HG03196 (cell line): ENCODE data around the gene LIN28A.

Source experiments
- ATAC-seq: cut with Tn5 transposase; IDR thresholded peaks from one replicate; pipeline ENCODE4 v1.9.1; 2021; ENCODE audit not compliant: unreplicated experiment

Gene LIN28A

GRCh38 chr1:26478159-26478558 is 67.5 kb downstream of the LIN28A start:
- ATAC-seq: no peak

GRCh38 chr1:26478988-26479387 is 68.4 kb downstream of the LIN28A start:
- no peak for ATAC-seq
